Measurements from ENCODE around the gene TNIK.

TNIK gene

GRCh38 chr3:171234298-171235010, 225.8 kb downstream of the TNIK start:
- H3K4me3 ChIP-seq (ENCODE audit: control insufficient read depth, low read depth, low read length), result no peak overlapping the region
- no peak for DNase-seq (ENCODE audit: low read depth)
- no peak for TF ChIP-seq CTCF (conservative IDR thresholded peaks at IDR 0.05; ENCODE audit: control insufficient read depth, insufficient read depth, low read depth, low read length)

- no peak for DNase-seq (ENCODE audit: low read depth)
- no peak for TF ChIP-seq CTCF (conservative IDR thresholded peaks at IDR 0.05; ENCODE audit: control insufficient read depth, insufficient read depth, low read depth, low read length)
- no peak overlapping the region for H3K4me3 ChIP-seq (ENCODE audit: control insufficient read depth, low read depth, low read length)
These were observed 228.8 kb downstream of the TNIK start for GRCh38 chr3:171231361-171231760.

GRCh38 chr3:171230865-171231264, 229.3 kb downstream of the TNIK start:
- H3K4me3 ChIP-seq (ENCODE audit: control insufficient read depth, low read depth, low read length), result no peak overlapping the region
- TF ChIP-seq CTCF (conservative IDR thresholded peaks at IDR 0.05; ENCODE audit: control insufficient read depth, insufficient read depth, low read depth, low read length), result no peak
- DNase-seq (ENCODE audit: low read depth), result no peak

- no peak overlapping the region for H3K4me3 ChIP-seq (ENCODE audit: control insufficient read depth, low read depth, low read length)
- TF ChIP-seq CTCF (conservative IDR thresholded peaks at IDR 0.05; ENCODE audit: control insufficient read depth, insufficient read depth, low read depth, low read length), result no peak
- DNase-seq (ENCODE audit: low read depth), result no peak
These were observed 231.0 kb downstream of the TNIK start for GRCh38 chr3:171229173-171229572.

- DNase-seq (ENCODE audit: low read depth), result no peak
- H3K4me3 ChIP-seq (ENCODE audit: control insufficient read depth, low read depth, low read length), result no peak overlapping the region
- no peak for TF ChIP-seq CTCF (conservative IDR thresholded peaks at IDR 0.05; ENCODE audit: control insufficient read depth, insufficient read depth, low read depth, low read length)
These were observed 232.0 kb downstream of the TNIK start for GRCh38 chr3:171228240-171228639.

- no peak for TF ChIP-seq CTCF (conservative IDR thresholded peaks at IDR 0.05; ENCODE audit: control insufficient read depth, insufficient read depth, low read depth, low read length)
- H3K4me3 ChIP-seq (ENCODE audit: control insufficient read depth, low read depth, low read length), result no peak overlapping the region
- no peak for DNase-seq (ENCODE audit: low read depth)
These were observed 232.4 kb downstream of the TNIK start for GRCh38 chr3:171227828-171228227.

- no peak overlapping the region for H3K4me3 ChIP-seq (ENCODE audit: control insufficient read depth, low read depth, low read length)
- DNase-seq (ENCODE audit: low read depth), result no peak
- no peak for TF ChIP-seq CTCF (conservative IDR thresholded peaks at IDR 0.05; ENCODE audit: control insufficient read depth, insufficient read depth, low read depth, low read length)
These were observed 232.8 kb downstream of the TNIK start for GRCh38 chr3:171227359-171227758.

Data from fibroblast of mammary gland (primary cell).